ENCODE measurements around the gene GNG13. TPM values are rescaled to one million over a fixed set of nuclear protein-coding genes. Genes with fewer than 3 reads are reported as not detected.

Gene GNG13
- total RNA-seq, 1 experiment from 2014 or later: not detected

DNA sequence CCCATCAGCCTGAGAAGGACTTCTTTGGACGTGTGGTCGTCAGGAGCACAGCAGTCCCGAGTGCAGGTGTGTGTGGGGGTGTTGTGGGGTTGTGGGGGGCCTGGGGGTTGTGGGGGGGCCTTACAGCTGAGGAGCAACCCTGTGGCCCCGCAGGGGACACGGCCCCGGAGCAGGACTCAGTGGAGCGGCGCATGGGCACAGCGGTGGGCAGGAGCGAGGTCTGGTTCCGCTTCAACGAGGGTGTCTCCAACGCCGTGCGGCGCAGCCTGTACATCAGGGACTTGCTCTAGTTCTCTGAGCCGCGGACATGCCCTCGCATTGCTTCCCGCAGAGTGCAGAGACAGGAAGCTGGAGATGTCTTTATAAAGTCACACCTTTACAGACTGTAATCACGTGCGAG, 2.8 kb downstream of the GNG13 start:
- H3K27me3 ChIP-seq (replicated peaks; ENCODE audit: insufficient read depth, low read depth, low read length, poor library complexity): peaks cover 28% of the 10 kb centered on the region
- TF ChIP-seq EZH2 (IDR thresholded peaks at IDR 0.05; ENCODE audit: borderline replicate concordance, low read depth, low read length, poor library complexity, severe bottlenecking): no peak
- TF ChIP-seq, protein P1, sequence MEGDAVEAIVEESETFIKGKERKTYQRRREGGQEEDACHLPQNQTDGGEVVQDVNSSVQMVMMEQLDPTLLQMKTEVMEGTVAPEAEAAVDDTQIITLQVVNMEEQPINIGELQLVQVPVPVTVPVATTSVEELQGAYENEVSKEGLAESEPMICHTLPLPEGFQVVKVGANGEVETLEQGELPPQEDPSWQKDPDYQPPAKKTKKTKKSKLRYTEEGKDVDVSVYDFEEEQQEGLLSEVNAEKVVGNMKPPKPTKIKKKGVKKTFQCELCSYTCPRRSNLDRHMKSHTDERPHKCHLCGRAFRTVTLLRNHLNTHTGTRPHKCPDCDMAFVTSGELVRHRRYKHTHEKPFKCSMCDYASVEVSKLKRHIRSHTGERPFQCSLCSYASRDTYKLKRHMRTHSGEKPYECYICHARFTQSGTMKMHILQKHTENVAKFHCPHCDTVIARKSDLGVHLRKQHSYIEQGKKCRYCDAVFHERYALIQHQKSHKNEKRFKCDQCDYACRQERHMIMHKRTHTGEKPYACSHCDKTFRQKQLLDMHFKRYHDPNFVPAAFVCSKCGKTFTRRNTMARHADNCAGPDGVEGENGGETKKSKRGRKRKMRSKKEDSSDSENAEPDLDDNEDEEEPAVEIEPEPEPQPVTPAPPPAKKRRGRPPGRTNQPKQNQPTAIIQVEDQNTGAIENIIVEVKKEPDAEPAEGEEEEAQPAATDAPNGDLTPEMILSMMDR (conservative IDR thresholded peaks at IDR 0.05; ENCODE audit: low read depth, low read length): no peak
- peaks cover 4% of the 10 kb centered on the region for H3K36me3 ChIP-seq (ENCODE audit: insufficient read depth, low read length, poor library complexity, severe bottlenecking)
- H3K4me1 ChIP-seq (ENCODE audit: insufficient read depth, low read length, poor library complexity, severe bottlenecking): no peaks in the 10 kb centered on the region
- ChIA-PET POLR2A (ENCODE audit: low non-redundant PET) (no interaction called here), CTCF (no interaction called here)
- no peak for DNase-seq (ENCODE audit: low spot score)
- BruUV-seq (replicated peaks): no TSS peak
- H3K4me3 ChIP-seq (ENCODE audit: low read depth, low read length, poor library complexity, severe bottlenecking): no peak overlapping the region
- no peak overlapping the region for H3K27ac ChIP-seq (ENCODE audit: low read depth, low read length, poor library complexity, severe bottlenecking)
- no peaks in the 10 kb centered on the region for H3K9me3 ChIP-seq (ENCODE audit: low read depth, low read length, poor library complexity, severe bottlenecking)
- intact Hi-C loops (cut with micrococcal nuclease; ENCODE audit: unreplicated experiment): no loop called here

DNA sequence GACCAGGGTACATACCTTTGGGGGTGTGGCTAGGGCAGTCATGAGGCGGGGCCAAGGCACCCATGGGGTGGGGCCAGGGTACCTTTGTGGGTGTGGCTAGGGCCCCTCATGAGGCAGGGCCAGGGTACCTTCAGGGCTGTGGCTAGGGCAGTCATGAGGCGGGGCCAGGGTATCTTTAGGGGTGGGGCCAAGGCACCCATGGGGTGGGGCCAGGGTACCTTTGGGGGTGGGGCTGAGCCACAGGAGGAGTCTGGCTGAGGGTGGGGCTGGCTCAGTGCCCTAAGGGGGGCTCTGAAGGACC, 3.5 kb downstream of the GNG13 start:
- H3K4me3 ChIP-seq (ENCODE audit: low read depth, low read length, poor library complexity, severe bottlenecking): no peak overlapping the region
- ChIA-PET CTCF (no interaction called here), POLR2A (ENCODE audit: low non-redundant PET) (no interaction called here)
- BruUV-seq (replicated peaks): no TSS peak
- H3K27me3 ChIP-seq (replicated peaks; ENCODE audit: insufficient read depth, low read depth, low read length, poor library complexity): peaks cover 22% of the 10 kb centered on the region
- peaks cover 10% of the 10 kb centered on the region for H3K36me3 ChIP-seq (ENCODE audit: insufficient read depth, low read length, poor library complexity, severe bottlenecking)
- TF ChIP-seq, protein P1 (conservative IDR thresholded peaks at IDR 0.05; ENCODE audit: low read depth, low read length): no peak
- TF ChIP-seq EZH2 (IDR thresholded peaks at IDR 0.05; ENCODE audit: borderline replicate concordance, low read depth, low read length, poor library complexity, severe bottlenecking): no peak
- DNase-seq (ENCODE audit: low spot score): no peak
- no peaks in the 10 kb centered on the region for H3K4me1 ChIP-seq (ENCODE audit: insufficient read depth, low read length, poor library complexity, severe bottlenecking)
- no peak overlapping the region for H3K27ac ChIP-seq (ENCODE audit: low read depth, low read length, poor library complexity, severe bottlenecking)
- intact Hi-C loops (cut with micrococcal nuclease; ENCODE audit: unreplicated experiment): no loop called here
- H3K9me3 ChIP-seq (ENCODE audit: low read depth, low read length, poor library complexity, severe bottlenecking): no peaks in the 10 kb centered on the region

DNA sequence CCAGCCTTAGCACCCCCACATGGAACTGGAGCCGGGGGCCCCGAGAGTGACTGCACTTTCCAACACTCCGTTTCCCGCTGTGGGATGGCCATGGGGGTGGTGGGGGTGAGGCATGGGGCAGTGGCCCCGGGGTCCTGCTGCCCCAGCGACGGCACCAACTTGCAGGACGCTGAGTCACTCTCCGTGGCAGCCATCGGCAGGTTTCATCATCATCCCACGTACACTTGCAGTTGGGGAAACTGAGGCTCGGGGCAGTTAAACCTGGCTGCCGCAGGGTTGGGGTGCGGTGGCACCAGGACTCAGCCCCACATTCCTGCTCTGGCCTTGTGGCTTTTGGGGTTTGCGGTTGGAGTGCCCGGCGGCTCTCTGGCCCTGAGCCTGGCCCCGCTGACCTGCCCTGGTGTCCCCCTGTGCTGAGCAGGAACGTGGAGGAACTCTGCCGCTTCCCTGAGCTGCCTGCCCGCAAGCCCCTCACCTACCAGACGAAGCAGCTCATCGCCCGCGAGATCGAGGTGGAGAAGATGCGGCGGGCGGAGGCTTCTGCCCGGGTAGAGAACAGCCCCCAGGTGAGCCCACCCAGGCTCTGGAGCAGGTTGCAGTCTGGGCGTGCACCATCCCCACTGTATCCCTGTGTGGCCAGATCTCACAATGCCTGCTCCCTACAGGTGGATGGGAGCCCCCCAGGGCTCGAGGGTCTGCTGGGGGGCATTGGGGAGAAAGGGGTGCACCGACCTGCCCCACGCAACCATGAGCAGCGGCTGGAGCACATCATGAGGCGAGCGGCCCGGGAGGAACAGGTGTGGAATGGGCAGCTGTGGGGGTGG, 4.0 kb downstream of the GNG13 start:
- no peak overlapping the region for H3K27ac ChIP-seq (ENCODE audit: low read depth, low read length, poor library complexity, severe bottlenecking)
- BruUV-seq (replicated peaks): no TSS peak
- DNase-seq (ENCODE audit: low spot score): no peak
- ChIA-PET CTCF (no interaction called here), POLR2A (ENCODE audit: low non-redundant PET) (no interaction called here)
- peaks cover 16% of the 10 kb centered on the region for H3K27me3 ChIP-seq (replicated peaks; ENCODE audit: insufficient read depth, low read depth, low read length, poor library complexity)
- no peak for TF ChIP-seq EZH2 (IDR thresholded peaks at IDR 0.05; ENCODE audit: borderline replicate concordance, low read depth, low read length, poor library complexity, severe bottlenecking)
- TF ChIP-seq, protein P1 (conservative IDR thresholded peaks at IDR 0.05; ENCODE audit: low read depth, low read length): no peak
- H3K9me3 ChIP-seq (ENCODE audit: low read depth, low read length, poor library complexity, severe bottlenecking): no peaks in the 10 kb centered on the region
- H3K4me1 ChIP-seq (ENCODE audit: insufficient read depth, low read length, poor library complexity, severe bottlenecking): no peaks in the 10 kb centered on the region
- no peak overlapping the region for H3K4me3 ChIP-seq (ENCODE audit: low read depth, low read length, poor library complexity, severe bottlenecking)
- H3K36me3 ChIP-seq (ENCODE audit: insufficient read depth, low read length, poor library complexity, severe bottlenecking): peaks cover 15% of the 10 kb centered on the region
- intact Hi-C loops (cut with micrococcal nuclease; ENCODE audit: unreplicated experiment): no loop called here
